HEK293 (cell line): ENCODE results near the gene PDE4D.

Source experiments
- INSM2 ChIP-seq: fragments of 450-650 bp; formaldehyde crosslinking; IDR thresholded peaks from 2 replicates; pipeline ENCODE4 v1.5.1; 2016; ENCODE audit warnings: missing biosample characterization, missing genetic modification characterization
- MEIS1 ChIP-seq: sonication (generic); formaldehyde crosslinking; IDR thresholded peaks from 2 replicates; pipeline ENCODE4 v1.8.1; 2022; ENCODE audit warnings: missing genetic modification reagents, mild to moderate bottlenecking, borderline replicate concordance
- OSR2 ChIP-seq: fragments of 450-650 bp; formaldehyde crosslinking; IDR thresholded peaks from 2 replicates; pipeline ENCODE4 v1.5.1; 2016; ENCODE audit warnings: missing biosample characterization, missing genetic modification characterization
- PRDM2 ChIP-seq: fragments of 450-650 bp; formaldehyde crosslinking; IDR thresholded peaks from 2 replicates; pipeline ENCODE4 v1.5.1; 2016; ENCODE audit warnings: missing biosample characterization, missing genetic modification characterization, borderline replicate concordance
- PRDM6 ChIP-seq: fragments of 450-650 bp; formaldehyde crosslinking; IDR thresholded peaks from 2 replicates; pipeline ENCODE4 v1.5.1; 2017; ENCODE audit warnings: missing biosample characterization, missing genetic modification characterization
- SCRT2 ChIP-seq: fragments of 450-650 bp; formaldehyde crosslinking; IDR thresholded peaks from 2 replicates; pipeline ENCODE4 v1.5.1; 2016; ENCODE audit warnings: missing biosample characterization, missing genetic modification characterization
- SETDB1 ChIP-seq: IDR thresholded peaks from one replicate; pipeline ENCODE4 v1.6.1; 2017; ENCODE audit warnings: mild to moderate bottlenecking, low read length, moderate library complexity, mixed read lengths; ENCODE audit not compliant: insufficient read length
- YY2 ChIP-seq: fragments of 450-650 bp; formaldehyde crosslinking; IDR thresholded peaks from 2 replicates; pipeline ENCODE4 v1.5.1; 2016; ENCODE audit warnings: missing biosample characterization, missing genetic modification characterization
- ZBTB1 ChIP-seq: fragments of 450-650 bp; formaldehyde crosslinking; IDR thresholded peaks from 2 replicates; pipeline ENCODE4 v1.5.1; 2016; ENCODE audit warnings: missing biosample characterization, missing genetic modification characterization
- ZBTB17 ChIP-seq: fragments of 450-650 bp; formaldehyde crosslinking; IDR thresholded peaks from 2 replicates; pipeline ENCODE4 v1.5.1; 2016; ENCODE audit warnings: missing biosample characterization, missing genetic modification characterization
- ZBTB8A ChIP-seq: fragments of 450-650 bp; formaldehyde crosslinking; IDR thresholded peaks from 2 replicates; pipeline ENCODE4 v1.5.1; 2016; ENCODE audit warnings: missing biosample characterization, missing genetic modification characterization
- ZNF239 ChIP-seq: fragments of 450-650 bp; formaldehyde crosslinking; IDR thresholded peaks from 2 replicates; pipeline ENCODE4 v1.5.1; 2016; ENCODE audit warnings: missing biosample characterization, missing genetic modification characterization
- ZNF274 ChIP-seq, 2 experiments: fragments of 200-500 bp in 1 of 2; fragments of 450-650 bp in 1 of 2; sonication (Bioruptor generic) in 1 of 2; formaldehyde crosslinking in 1 of 2; IDR thresholded peaks; 2 replicates each; pipeline versions ENCODE4 v1.5.1 to v1.6.1; 2014 to 2016; ENCODE audit warnings: borderline replicate concordance in 1 of 2, inconsistent platforms in 1 of 2, low read length in 1 of 2, missing biosample characterization in 1 of 2, missing genetic modification characterization in 1 of 2
- ZNF341 ChIP-seq: fragments of 450-650 bp; formaldehyde crosslinking; IDR thresholded peaks from 2 replicates; pipeline ENCODE4; 2016; ENCODE audit warnings: low read depth, missing biosample characterization, missing genetic modification characterization
- ZNF37A ChIP-seq: fragments of 450-650 bp; IDR thresholded peaks from 2 replicates; pipeline ENCODE4 v1.5.1; 2018; ENCODE audit warnings: missing biosample characterization, missing genetic modification characterization
- ZNF501 ChIP-seq: fragments of 450-650 bp; formaldehyde crosslinking; IDR thresholded peaks from 2 replicates; pipeline ENCODE4 v1.5.1; 2016; ENCODE audit warnings: missing biosample characterization, missing genetic modification characterization
- ZNF514 ChIP-seq: fragments of 450-650 bp; formaldehyde crosslinking; IDR thresholded peaks from 2 replicates; pipeline ENCODE4 v1.5.1; 2016; ENCODE audit warnings: missing biosample characterization, missing genetic modification characterization
- ZNF518A ChIP-seq: fragments of 450-650 bp; formaldehyde crosslinking; conservative IDR thresholded peaks from 2 replicates; pipeline ENCODE4 v1.5.1; 2016; ENCODE audit warnings: low read depth, missing biosample characterization, missing genetic modification characterization
- ZNF549 ChIP-seq: fragments of 450-650 bp; IDR thresholded peaks from 2 replicates; pipeline ENCODE4 v1.5.1; 2018; ENCODE audit warnings: missing biosample characterization, missing genetic modification characterization, mild to moderate bottlenecking, inconsistent platforms, moderate library complexity
- ZNF585B ChIP-seq: fragments of 450-650 bp; formaldehyde crosslinking; IDR thresholded peaks from 2 replicates; pipeline ENCODE4 v1.5.1; 2016; ENCODE audit warnings: missing biosample characterization, missing genetic modification characterization
- ZNF639 ChIP-seq: fragments of 450-650 bp; formaldehyde crosslinking; IDR thresholded peaks from 2 replicates; pipeline ENCODE4 v1.5.1; 2016; ENCODE audit warnings: missing biosample characterization, missing genetic modification characterization
- ZNF768 ChIP-seq: fragments of 450-650 bp; formaldehyde crosslinking; IDR thresholded peaks from 2 replicates; pipeline ENCODE4 v1.5.1; 2018; ENCODE audit warnings: missing biosample characterization, mild to moderate bottlenecking, missing genetic modification characterization

Gene PDE4D

GRCh38 chr5:59648949-59649921, 244.3 kb downstream of the PDE4D start (continued):
- TF ChIP-seq ZBTB8A (tag by site-specific recombination) (peak; percentile 57), ZNF239 (no peak), ZNF501 (tag by site-specific recombination) (peak; percentile 59; the same call in 1 of the 2 replicates), MEIS1 (no peak), ZNF585B (no peak), ZNF549 (tag by site-specific recombination) (0 out of 2 replicates have a peak, but pooled peaks have one; percentile 73), ZNF341 (tag by site-specific recombination) (peak; percentile 42), PRDM6 (peak; percentile 97), YY2 (tag by site-specific recombination) (no peak), SCRT2 (tag by site-specific recombination) (peak; percentile 91), ZBTB1 (tag by site-specific recombination) (no peak), ZNF274 (IDR thresholded peaks at IDR 0.05; ENCODE audit: low read length) (no peak), ZNF274 (tag by site-specific recombination; IDR thresholded peaks at IDR 0.05; ENCODE audit: borderline replicate concordance) (no peak), INSM2 (tag by site-specific recombination) (peak; percentile 88), ZNF514 (tag by site-specific recombination) (no peak), ZNF768 (no peak), SETDB1 (peak; percentile 82), PRDM2 (no peak), ZNF518A (tag by site-specific recombination) (peak; percentile 50; the same call in 1 of the 2 replicates), ZBTB17 (peak; percentile 95), OSR2 (tag by site-specific recombination) (peak; percentile 98), ZNF639 (tag by site-specific recombination) (peak; percentile 74), ZNF37A (tag by site-specific recombination) (0 out of 2 replicates have a peak, but pooled peaks have one; percentile 34)
